Measurements from ENCODE around the gene EPHA5.

Gene EPHA5
- total RNA-seq = 0 to 0.04 reads per million in 2 donors

DNA sequence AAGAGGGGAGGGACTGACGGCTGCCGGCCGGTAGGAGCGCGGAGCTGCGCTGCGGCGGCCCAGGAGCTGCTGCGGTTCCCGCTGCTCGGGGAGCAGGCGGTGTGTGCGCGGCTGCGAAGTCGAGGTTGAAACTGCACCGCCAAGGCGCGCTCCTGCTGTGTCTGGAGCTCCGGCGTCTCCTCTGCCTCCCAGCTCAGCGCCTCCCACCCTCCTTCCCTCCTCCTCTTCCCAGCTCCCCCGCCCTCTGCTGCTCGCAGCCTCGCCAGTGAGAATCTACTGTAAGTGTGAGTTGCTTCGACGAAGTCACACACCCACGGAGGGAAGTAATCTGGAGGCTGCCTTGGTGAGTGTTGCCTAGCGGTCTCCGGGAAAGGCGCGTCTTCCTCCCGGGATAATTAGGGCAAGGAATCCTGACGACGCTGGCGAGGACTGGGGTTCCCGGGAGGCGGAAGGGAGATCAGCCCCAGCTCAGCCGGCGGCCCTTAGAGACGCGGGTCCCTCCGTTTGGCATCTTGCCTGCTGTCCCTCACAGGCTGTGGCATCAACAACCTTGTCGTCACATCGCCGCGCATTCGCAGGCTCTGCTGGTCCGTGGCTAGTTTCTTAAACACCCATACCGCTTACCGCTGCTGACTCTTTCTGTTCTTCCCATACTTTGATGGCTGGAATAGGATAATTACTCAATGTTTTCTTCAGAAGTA lies at the start of gene EPHA5:
Gene EPHA5, minus strand, starts transcription at position 159 of the 701 bp plus-strand sequence. CDS start 747 bp downstream, outside the sequence.
- DNase-seq = peak; percentile 2

DNA sequence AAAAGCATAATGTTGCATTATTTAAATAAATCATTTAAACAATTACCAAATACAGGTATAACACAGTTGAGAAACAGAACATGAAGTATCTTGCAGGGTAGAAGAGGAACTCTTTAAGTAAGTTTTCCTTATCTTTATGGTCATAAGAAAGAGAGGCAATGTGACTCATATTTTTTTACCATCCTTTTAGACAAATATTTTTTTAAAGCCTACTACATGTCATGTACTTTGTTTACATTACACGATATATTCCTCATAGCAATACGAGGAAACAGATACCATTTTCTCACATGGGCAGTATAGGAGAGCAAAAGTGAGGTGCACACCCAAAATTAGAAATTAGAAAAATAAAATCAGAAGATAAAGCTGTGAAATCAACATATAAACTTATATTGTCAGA lies 49.3 kb upstream of the EPHA5 start:
- no peak for DNase-seq

- DNase-seq = no peak
Measured at GRCh38 chr4:65698631-65699030, 28.3 kb upstream of the EPHA5 start.

DNA sequence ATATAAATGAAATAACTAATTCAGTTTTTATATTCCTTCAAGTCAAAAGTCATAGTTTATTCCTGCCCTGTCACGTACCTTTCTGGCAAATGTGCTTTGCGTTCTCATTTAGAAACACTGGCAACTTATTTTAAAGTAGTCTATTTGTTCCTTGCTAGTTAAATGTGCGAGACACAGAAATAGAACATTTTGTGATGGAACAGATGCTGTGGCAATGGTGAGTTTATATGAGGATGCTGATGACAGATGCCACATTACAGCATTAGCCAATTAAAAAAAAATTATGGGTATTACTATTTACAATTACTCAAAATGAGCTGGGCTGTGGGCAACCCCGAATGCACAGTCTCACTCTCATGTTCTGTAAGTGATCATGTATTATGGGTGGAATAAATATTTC lies 26.1 kb upstream of the EPHA5 start:
- DNase-seq = no peak

- no peak for DNase-seq
Measured at GRCh38 chr4:65671372-65671771, 1.1 kb upstream of the EPHA5 start.

- no peak for DNase-seq
Measured at GRCh38 chr4:65670020-65670330, 314 bp downstream of the EPHA5 start.

DNA sequence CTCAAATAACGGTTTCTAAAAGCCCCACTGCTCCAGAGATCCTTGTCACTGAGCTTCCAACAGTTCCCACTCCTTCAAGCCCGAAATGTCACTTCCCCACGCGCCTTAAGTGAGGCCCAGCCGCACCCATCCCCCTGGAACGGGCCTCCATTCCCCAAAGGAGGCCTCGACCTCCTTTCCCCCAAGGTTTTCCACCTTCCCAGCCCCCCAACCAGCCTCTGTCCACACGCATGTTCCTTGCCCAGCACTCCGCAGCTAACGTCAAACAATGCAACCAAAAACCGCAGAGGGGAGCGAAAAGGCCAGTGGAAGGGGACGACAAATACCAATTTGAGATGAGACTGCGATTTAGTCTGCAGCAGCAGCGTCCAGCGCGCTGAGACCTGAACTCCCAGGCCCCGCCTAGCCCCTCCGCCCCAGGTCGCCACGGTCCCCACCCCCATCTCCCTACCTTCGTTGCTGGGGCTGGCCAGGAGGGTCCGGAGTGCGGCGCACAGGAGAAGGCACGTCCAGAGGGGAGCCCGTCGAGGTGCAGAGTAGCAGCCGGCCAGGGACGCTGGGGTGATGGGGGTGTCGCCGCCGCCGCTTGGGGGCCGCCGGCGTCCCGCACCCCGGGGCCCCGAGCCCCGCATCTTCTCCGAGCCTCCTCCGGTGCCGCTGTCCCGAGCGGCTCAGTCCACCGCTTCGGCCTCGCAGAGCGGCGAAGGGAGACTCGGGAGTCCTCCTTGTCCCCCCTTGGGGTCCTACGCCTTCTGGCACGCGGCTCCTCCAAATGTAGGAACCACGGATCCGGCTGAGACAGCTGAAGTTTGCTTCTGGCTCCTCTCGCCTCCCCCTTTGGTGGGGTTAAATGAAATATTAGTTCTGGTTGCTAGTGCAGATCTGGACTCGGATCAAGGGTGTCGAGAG lies 924 bp downstream of the EPHA5 start:
- peak; percentile 7 for DNase-seq

- DNase-seq = no peak
Measured at GRCh38 chr4:65668201-65669089, 1.8 kb downstream of the EPHA5 start.

DNA sequence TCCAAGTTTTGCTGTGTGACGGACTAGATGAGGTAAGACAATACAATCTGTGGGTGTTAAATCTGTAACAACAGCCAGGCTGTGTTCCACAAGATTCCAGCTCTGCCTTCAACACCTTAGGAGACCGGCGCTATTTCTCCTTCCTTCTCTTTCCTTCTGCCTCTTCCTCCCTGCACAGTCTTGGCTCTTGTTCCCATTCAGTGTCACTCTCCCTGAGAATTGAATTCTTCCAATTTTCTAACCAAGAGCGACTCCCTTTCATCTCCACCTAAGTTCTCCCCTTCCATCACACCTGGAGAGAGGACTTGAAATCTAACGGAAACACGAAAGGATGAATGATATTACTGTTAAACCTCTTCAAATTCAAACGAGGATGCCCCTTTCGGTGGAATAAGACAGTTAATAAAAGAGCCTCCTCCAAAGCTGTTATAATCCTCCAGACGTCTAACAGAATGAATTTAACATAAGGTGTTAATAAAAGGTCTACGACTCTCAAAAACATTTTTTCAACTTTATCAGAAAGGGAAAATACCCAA lies 2.7 kb downstream of the EPHA5 start:
- no peak for DNase-seq

GRCh38 chr4:65665771-65666523 lies 4.3 kb downstream of the EPHA5 start:
- DNase-seq = no peak

DNA sequence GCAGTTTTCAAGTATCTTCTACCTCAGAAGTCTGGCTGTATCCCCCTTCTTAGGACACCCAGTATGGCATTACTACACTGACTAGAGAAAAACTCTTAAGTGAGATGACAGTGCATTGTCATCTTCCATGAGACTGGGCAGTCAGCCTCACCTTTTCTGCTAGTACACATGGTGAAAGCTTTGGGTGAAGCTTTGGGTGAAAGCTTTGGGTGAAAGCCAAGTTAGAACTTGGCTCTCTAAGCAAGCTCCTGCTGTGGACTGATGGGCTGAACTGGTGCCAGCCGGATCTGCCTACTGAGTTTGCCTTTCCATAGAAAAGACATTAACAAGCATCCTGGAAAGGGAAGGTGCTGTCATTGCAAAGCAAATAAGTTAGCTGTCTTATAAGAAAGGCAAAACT lies 8.8 kb downstream of the EPHA5 start:
- no peak for DNase-seq

GRCh38 chr4:65658117-65658516 lies 12.2 kb downstream of the EPHA5 start:
- no peak for DNase-seq

GRCh38 chr4:65656008-65656407 lies 14.3 kb downstream of the EPHA5 start:
- no peak for DNase-seq

GRCh38 chr4:65654976-65655375 lies 15.3 kb downstream of the EPHA5 start:
- no peak for DNase-seq

GRCh38 chr4:65653740-65654361 lies 16.4 kb downstream of the EPHA5 start:
- DNase-seq = no peak

DNA sequence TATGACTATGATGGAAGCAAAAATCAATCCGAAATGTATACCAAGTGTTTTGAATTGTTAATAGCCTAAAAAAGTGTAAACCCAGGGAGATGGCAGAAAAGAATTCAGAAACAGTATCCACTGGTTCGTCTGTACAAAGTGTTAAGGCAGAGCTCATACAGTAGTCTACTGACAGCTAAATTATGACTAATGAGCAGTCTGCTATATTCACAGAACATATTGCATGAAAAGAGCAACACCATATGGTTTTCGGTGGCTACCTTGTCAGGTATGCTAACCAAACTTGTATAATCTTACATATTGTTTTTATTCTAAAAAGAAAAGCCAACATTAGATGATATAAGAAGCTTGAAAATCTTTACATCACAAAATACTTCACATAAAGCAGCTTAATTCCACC lies 18.5 kb downstream of the EPHA5 start:
- no peak for DNase-seq

- no peak for DNase-seq
Measured at GRCh38 chr4:65651031-65651430, 19.3 kb downstream of the EPHA5 start.

- no peak for DNase-seq
Measured at GRCh38 chr4:65646136-65646535, 24.2 kb downstream of the EPHA5 start.

GRCh38 chr4:65645185-65645584 lies 25.1 kb downstream of the EPHA5 start:
- no peak for DNase-seq

DNA sequence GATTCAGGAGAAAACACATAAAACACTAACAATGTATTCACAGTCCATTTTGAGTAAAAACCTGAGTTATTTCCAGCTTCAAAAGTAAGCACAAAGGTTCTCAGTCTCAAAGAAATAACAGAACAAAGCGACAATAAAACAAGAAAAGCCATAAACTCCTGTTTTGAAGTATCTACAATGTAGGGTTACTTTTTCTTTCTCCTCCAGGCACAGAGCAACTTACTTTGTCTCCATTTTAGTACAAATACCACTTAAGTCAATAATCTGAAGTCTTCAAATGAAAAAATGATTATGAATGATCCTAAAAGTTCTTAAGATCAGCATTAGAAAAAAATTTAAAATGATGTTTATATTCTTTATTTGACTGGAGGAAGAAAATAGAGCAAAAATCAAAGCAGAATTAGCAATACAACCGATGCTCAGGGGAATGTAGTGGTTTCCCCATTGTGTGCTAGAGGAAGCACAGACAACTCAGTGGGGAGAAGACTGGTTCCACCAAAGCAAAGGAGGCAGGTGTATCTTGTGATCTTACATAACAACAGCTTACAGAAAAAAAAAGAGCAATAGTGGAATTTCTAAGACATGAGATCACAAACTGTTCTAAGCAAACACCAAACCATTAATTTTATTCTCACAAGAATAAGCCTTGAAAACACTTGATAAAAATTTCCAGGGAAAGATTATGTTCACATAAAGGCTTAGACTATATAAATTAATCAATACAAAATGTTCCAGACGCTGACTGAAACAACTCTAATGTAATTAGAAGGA lies 35.1 kb downstream of the EPHA5 start:
- DNase-seq = no peak

DNA sequence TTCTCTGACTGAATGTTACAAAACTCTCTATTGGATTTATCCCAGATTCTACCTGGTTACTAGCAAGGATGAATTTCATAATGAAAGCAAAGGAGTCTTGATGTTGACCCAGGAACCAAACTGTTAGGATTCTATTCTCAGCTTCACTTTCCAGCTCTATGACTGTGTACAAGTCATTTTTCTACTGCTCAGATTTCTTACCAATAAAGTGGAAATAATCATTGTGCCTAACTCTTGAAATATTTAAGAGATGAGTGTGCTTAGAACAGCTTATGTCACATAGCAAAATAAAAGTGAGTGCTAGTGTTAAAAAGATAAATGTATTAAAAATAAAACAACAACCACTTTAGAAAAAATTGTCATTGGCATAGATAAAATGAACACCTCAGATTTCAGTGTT lies 45.6 kb downstream of the EPHA5 start:
- no peak for DNase-seq
